ENCODE data around the gene ZMAT3.
"Not testable (repeated sequence)": the region's sequence is repeated elsewhere in the genome, so short reads cannot be mapped to it uniquely, and the experiment has no call there.

- not testable (repeated sequence) for TF ChIP-seq CTCF, POLR2A (IDR thresholded peaks at IDR 0.05)
Measured at GRCh38 chr3:179032454-179033303, 38.9 kb downstream of the ZMAT3 start.
